Melanocyte of skin (primary cell): Measurements from ENCODE around the gene MAP6. TPM values are rescaled to one million over a fixed set of nuclear protein-coding genes. Genes with fewer than 3 reads are reported as not detected.

Experiments
- small RNA-seq, 2 donors: library from RNA; depleted of rRNA; stranded (forward); fragments of <200 nt; gene quantifications; one replicate each; pipeline ENCODE3, GENCODE V24; 2012
- total RNA-seq, 2 donors: library from RNA; depleted of rRNA; stranded (reverse); fragments of >200 nt; gene quantifications; 2 replicates each; pipeline ENCODE4 v1.2.3, GENCODE V29; 2012

The MAP6 gene
- total RNA-seq = under 1 TPM; 0.33 to 0.34 TPM

DNA sequence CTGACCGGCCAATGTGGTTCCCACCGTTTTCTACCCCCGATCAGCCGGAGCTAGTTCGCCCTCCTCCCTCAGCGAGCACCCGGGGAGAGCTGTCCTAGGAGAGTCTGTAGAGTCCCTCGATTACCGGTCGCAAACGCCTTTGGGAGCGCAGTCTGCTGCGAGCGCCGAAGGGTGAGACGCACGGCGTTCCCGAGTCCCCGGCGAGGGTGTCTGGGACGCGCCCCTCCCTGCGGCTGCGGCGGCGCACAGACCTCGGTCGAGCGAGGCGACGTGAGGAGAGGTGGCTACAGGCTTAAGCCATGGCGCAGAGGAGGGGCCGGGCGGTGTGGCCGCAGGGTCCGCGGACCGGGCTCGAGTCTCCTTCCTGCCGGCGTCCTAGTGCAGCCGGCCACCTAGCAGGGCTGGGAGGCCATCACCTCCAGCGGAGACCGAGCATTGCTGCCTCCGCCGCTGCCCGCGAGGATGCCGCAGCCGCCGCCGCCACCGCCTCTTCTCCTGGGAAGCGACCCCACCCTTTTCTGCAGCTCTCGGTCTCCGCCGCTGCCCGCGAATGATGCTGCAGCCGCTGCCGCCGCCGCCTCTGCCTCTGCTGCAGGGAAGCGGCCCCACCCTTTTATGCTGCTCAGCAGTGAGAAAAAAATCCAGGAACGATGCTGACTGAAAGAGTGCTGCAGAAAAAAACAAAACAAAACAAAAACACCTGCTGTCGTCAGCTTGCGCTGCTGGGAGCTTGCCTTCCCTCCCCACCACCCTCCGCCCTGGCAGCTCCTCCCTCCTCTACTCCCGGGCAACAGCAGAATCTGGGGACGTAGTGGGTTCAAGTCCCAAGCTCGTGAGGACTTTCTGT, at the start of gene MAP6:
Gene MAP6 (minus strand): TSS at position 588 of the 847 bp plus-strand sequence. CDS start 669 bp downstream, outside the sequence.

DNA sequence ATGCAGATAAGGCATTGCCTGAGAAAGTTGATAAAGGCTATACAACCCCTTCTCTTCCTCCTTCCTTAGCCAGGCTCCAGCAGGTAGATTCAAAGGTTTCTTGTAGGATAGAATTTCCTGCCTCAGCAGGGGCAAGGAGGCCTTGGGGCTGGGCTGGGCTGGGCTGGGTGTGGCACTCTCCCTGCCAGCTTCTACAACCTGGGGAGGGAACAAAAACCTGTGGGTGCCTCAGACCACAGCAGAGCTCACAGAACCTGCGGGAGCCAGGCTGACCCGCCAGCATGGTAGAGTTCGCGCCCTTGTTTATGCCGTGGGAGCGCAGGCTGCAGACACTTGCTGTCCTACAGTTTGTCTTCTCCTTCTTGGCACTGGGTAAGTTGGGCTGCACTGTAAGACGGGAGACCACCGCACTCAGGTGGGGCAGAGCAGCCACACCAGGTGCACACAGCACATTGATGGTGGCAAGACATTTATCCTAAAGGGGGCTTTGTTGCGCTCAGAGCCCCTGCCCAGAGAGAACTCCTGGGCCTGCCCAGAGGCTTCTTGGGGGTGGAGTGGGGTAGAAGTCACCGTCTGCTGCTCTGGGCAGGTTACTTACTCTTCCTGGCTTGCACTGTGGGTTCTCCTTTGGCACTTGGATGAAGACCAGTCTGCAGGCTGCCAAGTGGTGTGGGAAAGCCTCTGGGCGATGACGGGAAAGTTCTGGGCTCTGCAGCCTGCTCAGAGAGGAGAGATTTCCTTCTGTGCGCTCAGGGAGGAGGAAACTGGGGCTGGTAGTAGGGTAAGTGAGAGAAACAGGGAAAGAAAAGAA, 49.0 kb upstream of the MAP6 start, which contains the start of gene MOGAT2:
Gene MOGAT2 (plus strand): TSS at position 231 of the 811 bp plus-strand sequence. CDS start 51 bp downstream, at position 282.

DNA sequence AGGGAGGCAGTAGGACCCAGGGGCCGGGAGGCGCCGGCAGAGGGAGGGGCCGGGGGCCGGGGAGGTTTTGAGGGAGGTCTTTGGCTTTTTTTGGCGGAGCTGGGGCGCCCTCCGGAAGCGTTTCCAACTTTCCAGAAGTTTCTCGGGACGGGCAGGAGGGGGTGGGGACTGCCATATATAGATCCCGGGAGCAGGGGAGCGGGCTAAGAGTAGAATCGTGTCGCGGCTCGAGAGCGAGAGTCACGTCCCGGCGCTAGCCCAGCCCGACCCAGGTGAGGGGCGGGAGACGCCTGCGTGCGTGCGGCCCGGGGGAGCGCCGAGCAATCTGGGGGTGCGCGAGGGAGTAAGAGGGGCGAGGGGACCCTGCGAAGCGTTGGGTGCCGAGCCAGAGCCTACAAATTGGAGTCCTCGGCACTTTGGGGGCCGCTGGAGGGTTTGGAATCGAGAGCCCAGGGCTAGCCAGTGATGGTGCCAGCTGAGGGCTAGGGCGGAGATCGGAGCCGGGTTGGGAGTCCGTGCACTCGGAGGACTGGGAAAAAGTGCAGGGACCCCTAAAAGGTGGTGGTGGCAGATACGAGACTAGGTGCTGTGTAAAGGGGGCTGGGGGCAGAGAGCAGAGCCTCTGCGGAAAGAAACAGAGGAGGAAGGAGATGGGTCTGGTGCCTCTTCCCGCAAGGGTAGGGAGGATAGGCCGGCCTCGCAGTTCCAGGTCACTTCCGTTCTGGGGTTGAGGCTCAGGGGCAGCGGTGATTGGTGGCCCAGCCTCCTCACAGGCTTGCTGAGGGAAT, 106.6 kb downstream of the MAP6 start, which contains the start of gene SERPINH1:
Gene SERPINH1 (plus strand): TSS at position 206 of the 788 bp plus-strand sequence. CDS start 4,097 bp downstream, outside the sequence.

Small RNA genes within 50 kb of the gene (small RNA-seq; reads per million reads assigned to genes)
- 0 reads per million in 2 donors for gene AP001922.4

Other genes with a start within 250 kb of the MAP6 start
- 1 to 10 TPM in 1 of 2 donors, under 1 TPM in 1; 1.00 to 2.4 TPM for gene KLHL35, start 235.8 kb downstream of the MAP6 start, total RNA-seq
- gene GDPD5, start 143.1 kb downstream of the MAP6 start, total RNA-seq = 1 to 10 TPM; 3.7 to 10.0 TPM
- 100 to 1,000 TPM; 170 to 324 TPM for gene SERPINH1, start 106.8 kb downstream of the MAP6 start, total RNA-seq
- gene MOGAT2, start 48.8 kb upstream of the MAP6 start, total RNA-seq = not detected
- 1 to 10 TPM in 1 of 2 donors, under 1 TPM in 1; 0.67 to 2.4 TPM for gene DGAT2, start 99.7 kb upstream of the MAP6 start, total RNA-seq
- 10 to 100 TPM; 30.3 to 30.6 TPM for gene UVRAG, start 146.2 kb upstream of the MAP6 start, total RNA-seq